Right atrium auricular region (tissue), 2 donors: ENCODE results near the gene PRRT1B. TPM values are rescaled to one million over a fixed set of nuclear protein-coding genes. Genes with fewer than 3 reads are reported as not detected.

Source experiments
- DNase-seq: peaks from one replicate; pipeline ENCODE4 v3.0.0-alpha.2; 2019; ENCODE audit warnings: low spot score
- H3K27ac ChIP-seq, 2 donors: fragments of 200-600 bp; sonication (generic); 1 replicate in 1 of 2; 2 replicates in 1 of 2; pipeline ENCODE4 v1.5.1; 2016 to 2019
- H3K27me3 ChIP-seq, 2 donors: fragments of 200-600 bp; sonication (generic); one replicate each; pipeline versions ENCODE4 v1.5.1 to v1.6.0; 2017 to 2019
- H3K36me3 ChIP-seq: fragments of 200-600 bp; sonication (generic); one replicate; pipeline ENCODE4 v1.5.1; 2016
- H3K4me1 ChIP-seq, 2 donors: fragments of 200-600 bp; sonication (generic); one replicate each; pipeline versions ENCODE4 v1.5.1 to v1.6.0; 2017 to 2019
- H3K4me3 ChIP-seq, 2 donors: fragments of 200-600 bp; sonication (generic); 1 replicate in 1 of 2; 2 replicates in 1 of 2; pipeline ENCODE4 v1.5.1; 2017 to 2019; ENCODE audit warnings: mild to moderate bottlenecking in 1 of 2, moderate library complexity in 1 of 2
- H3K9me3 ChIP-seq, 2 donors: fragments of 200-600 bp; sonication (generic); one replicate each; pipeline ENCODE4 v1.5.1; 2019
- total RNA-seq, 2 donors: library from RNA; depleted of rRNA; stranded (reverse); fragments of >200 nt; gene quantifications; one replicate each; pipeline ENCODE4 v1.1.0, GENCODE V29; 2016
- TF ChIP-seq, protein P1 (sequence below), 2 donors: fragments of 200-600 bp; sonication (generic); IDR thresholded peaks; one replicate each; pipeline ENCODE4 v1.5.1; 2019; ENCODE audit warnings: antibody characterized with exemption in 2 of 2

Gene PRRT1B
- total RNA-seq, 2 donors from 2014 or later: not detected

DNA sequence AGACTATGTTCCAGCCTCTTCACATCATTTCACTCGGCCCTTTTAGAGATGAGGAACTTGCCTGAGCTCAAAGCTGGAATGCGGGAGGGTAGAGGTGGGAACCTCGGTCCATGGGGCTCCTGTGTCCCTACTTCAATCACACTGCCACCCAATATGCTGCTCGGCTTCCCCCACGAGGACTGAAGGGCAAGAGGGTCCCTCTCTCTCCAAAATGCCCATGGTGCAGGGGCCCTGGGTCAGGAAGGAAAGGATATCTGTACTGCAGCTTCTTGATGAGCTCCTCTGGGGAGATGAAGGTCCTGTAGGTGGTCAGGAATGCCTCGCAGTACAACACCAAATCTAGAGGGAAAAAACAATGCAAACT is 46.5 kb downstream of the PRRT1B start:
- peaks cover 0 to 23% of the 10 kb centered on the region in 2 donors for H3K4me1 ChIP-seq
- no peaks in the 10 kb centered on the region for H3K27me3 ChIP-seq
- TF ChIP-seq, protein P1, sequence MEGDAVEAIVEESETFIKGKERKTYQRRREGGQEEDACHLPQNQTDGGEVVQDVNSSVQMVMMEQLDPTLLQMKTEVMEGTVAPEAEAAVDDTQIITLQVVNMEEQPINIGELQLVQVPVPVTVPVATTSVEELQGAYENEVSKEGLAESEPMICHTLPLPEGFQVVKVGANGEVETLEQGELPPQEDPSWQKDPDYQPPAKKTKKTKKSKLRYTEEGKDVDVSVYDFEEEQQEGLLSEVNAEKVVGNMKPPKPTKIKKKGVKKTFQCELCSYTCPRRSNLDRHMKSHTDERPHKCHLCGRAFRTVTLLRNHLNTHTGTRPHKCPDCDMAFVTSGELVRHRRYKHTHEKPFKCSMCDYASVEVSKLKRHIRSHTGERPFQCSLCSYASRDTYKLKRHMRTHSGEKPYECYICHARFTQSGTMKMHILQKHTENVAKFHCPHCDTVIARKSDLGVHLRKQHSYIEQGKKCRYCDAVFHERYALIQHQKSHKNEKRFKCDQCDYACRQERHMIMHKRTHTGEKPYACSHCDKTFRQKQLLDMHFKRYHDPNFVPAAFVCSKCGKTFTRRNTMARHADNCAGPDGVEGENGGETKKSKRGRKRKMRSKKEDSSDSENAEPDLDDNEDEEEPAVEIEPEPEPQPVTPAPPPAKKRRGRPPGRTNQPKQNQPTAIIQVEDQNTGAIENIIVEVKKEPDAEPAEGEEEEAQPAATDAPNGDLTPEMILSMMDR (IDR thresholded peaks at IDR 0.05): no peak

GRCh38 chr9:131593091-131593820 is 47.9 kb downstream of the PRRT1B start:
- Histone ChIP-seq H3K4me3 (no peak overlapping the region), H3K27ac (no peak overlapping the region), H3K36me3 (peaks cover 57% of the 10 kb centered on the region), H3K9me3 (no peaks in the 10 kb centered on the region), H3K4me1 (peaks cover 0 to 12% of the 10 kb centered on the region in 2 donors), H3K27me3 (no peaks in the 10 kb centered on the region)
- TF ChIP-seq, protein P1 (IDR thresholded peaks at IDR 0.05): no peak
- no peak for DNase-seq

More for the DNA sequence above, 46.5 kb downstream of the PRRT1B start:
- Histone ChIP-seq H3K27ac (no peak overlapping the region), H3K36me3 (peaks cover 54% of the 10 kb centered on the region), H3K9me3 (no peaks in the 10 kb centered on the region), H3K4me3 (no peak overlapping the region)
- no peak for DNase-seq

- no peaks in the 10 kb centered on the region for H3K9me3 ChIP-seq
- no peak overlapping the region for H3K27ac ChIP-seq
- TF ChIP-seq, protein P1 (IDR thresholded peaks at IDR 0.05): no peak
- no peaks in the 10 kb centered on the region for H3K27me3 ChIP-seq
- peaks cover 0 to 4% of the 10 kb centered on the region in 2 donors for H3K4me1 ChIP-seq
- peaks cover 54% of the 10 kb centered on the region for H3K36me3 ChIP-seq
- no peak for DNase-seq
- H3K4me3 ChIP-seq: no peak overlapping the region
Measured at GRCh38 chr9:131593936-131594665, 48.8 kb downstream of the PRRT1B start.

DNA sequence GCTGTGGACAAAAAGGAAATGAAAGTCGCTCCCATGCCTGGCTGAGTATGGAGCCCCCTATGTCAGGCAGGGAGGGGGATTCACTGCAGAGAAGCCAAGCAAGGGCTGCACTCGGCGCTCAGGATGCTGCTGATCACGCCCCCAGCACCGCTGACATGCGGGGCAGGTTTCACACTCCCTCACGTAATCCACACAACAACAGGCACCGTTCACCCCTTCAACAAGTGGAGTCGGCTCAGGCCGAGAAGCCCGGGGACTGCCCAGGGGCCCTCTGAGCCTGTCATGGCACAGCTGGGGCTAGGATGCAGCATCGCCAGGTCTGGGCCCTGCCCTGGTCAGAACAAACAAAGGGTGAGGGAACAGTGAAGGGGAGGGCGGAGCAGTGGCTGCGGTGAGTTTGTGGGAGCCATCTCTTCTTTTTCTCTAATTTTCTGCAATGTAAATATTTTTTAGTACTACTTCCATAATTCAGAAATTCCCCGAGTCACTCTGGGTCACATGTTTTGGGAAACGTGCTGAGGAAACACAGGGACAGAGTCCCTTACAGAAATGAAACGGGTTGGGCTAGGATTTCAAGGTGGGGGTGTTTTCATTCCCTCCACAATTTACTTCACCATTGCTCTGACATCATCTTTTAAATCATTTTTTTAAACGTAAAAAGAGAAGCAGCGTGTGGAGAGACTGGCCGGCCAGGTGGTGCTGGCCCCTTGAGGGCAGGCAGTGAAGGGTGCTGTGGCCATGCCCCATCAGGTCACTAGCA is 49.8 kb downstream of the PRRT1B start:
- no peak overlapping the region for H3K27ac ChIP-seq
- no peak for DNase-seq
- TF ChIP-seq, protein P1 (IDR thresholded peaks at IDR 0.05): no peak
- no peaks in the 10 kb centered on the region for H3K4me1 ChIP-seq
- peaks cover 59% of the 10 kb centered on the region for H3K36me3 ChIP-seq
- no peak overlapping the region for H3K4me3 ChIP-seq
- no peaks in the 10 kb centered on the region for H3K27me3 ChIP-seq
- no peaks in the 10 kb centered on the region for H3K9me3 ChIP-seq

- DNase-seq: no peak
- H3K27ac ChIP-seq: no peak overlapping the region
Measured at GRCh38 chr9:131595696-131596429, 50.5 kb downstream of the PRRT1B start.

More at GRCh38 chr9:131595696-131596429, 50.5 kb downstream of the PRRT1B start:
- no peak overlapping the region for H3K4me3 ChIP-seq
- H3K9me3 ChIP-seq: no peaks in the 10 kb centered on the region
- no peaks in the 10 kb centered on the region for H3K27me3 ChIP-seq
- peaks cover 66% of the 10 kb centered on the region for H3K36me3 ChIP-seq
- TF ChIP-seq, protein P1 (IDR thresholded peaks at IDR 0.05): no peak
- no peaks in the 10 kb centered on the region for H3K4me1 ChIP-seq
